Sigmoid colon (tissue), 4 donors: ENCODE data around the gene SLC37A3.

ENCODE experiments used
- CTCF ChIP-seq, 4 experiments: fragments of 450-650 bp in 3 of 4; fragments of 200-600 bp in 1 of 4; IDR thresholded peaks; one replicate each; pipeline ENCODE4 v1.5.1; 2016 to 2019; ENCODE audit warnings: antibody characterized with exemption in 4 of 4, mild to moderate bottlenecking in 3 of 4, moderate library complexity in 2 of 4
- POLR2A ChIP-seq, 2 donors: fragments of 450-650 bp; IDR thresholded peaks; one replicate each; pipeline ENCODE4 v1.6.1; 2016; ENCODE audit warnings: antibody characterized with exemption in 2 of 2, mild to moderate bottlenecking in 2 of 2, moderate library complexity in 2 of 2
- POLR2AphosphoS5 ChIP-seq, 4 donors: sonication (generic); formaldehyde crosslinking; IDR thresholded peaks; one replicate each; pipeline ENCODE4 v1.6.1; 2017; ENCODE audit warnings: antibody characterized with exemption in 4 of 4

GRCh38 chr7:140439359-140439758 lies 41.0 kb upstream of the SLC37A3 start:
- TF ChIP-seq CTCF (IDR thresholded peaks at IDR 0.05) (no peak), POLR2A (IDR thresholded peaks at IDR 0.05) (no peak), POLR2AphosphoS5 (IDR thresholded peaks at IDR 0.05) (no peak)
